Measurements from ENCODE around the gene PALM3.
"Not testable (repeated sequence)": the region's sequence is repeated elsewhere in the genome, so short reads cannot be mapped to it uniquely, and the experiment has no call there.

Gene PALM3

DNA sequence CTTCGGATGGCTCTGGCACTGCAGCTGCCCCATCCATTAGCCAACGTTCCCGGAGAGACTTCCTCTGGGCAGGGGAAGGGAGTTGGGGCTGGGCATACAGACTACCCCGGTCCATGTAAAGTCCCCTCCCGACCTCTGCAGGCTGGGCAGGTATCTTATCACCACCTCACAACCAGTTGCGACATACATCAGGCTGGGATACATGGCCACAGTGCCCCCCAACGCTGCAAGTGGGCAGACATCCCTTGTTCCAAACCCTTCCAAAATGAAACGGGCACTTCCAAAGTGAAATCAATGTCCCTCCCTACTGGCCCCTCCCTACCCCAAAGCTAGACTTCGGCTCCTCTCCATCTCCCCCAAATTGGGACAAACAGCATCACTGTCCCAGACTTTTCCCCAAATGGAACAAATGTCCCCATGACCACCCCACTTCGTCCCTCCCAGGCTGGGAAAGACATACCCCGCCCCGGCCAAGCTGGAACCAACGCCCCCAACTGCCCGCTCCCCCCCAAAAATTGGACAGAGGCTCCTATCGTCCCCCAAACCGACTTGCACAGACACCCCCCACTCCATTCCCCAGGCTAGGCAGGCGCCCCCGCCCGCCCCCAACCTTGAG is 5.0 kb downstream of the PALM3 start:
- no peak for DNase-seq

DNA sequence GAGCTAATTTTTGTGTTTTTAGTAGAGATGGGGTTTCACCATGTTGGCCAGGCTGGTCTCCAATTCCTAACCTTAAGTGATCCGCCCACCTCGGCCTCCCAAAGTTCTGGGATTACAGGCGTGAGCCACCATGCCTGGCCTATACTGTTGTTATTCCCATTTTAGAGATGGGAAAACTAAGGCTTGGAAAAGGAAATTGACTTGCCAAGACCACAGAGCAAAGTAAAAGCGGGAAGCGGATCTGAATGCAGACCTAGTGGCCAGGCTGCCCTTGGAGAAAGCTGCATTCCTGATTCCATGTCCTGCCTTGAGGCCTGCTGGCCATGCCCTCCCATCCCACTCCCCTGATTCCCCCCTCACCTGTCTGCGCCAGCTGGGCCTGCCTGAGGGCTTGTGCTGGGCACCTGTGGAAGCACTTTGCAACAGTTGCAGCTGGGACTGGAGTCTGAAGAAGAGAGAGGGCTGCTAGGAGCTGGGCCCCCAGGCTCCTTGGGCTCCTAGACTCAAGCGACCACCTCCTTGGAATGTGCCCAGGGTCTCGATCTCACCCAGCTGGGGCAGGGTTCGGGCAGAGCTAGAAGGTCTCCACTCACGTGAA is 5.7 kb downstream of the PALM3 start:
- no peak for DNase-seq

GRCh38 chr19:14055396-14055795 is 6.5 kb downstream of the PALM3 start:
- no peak for DNase-seq

DNA sequence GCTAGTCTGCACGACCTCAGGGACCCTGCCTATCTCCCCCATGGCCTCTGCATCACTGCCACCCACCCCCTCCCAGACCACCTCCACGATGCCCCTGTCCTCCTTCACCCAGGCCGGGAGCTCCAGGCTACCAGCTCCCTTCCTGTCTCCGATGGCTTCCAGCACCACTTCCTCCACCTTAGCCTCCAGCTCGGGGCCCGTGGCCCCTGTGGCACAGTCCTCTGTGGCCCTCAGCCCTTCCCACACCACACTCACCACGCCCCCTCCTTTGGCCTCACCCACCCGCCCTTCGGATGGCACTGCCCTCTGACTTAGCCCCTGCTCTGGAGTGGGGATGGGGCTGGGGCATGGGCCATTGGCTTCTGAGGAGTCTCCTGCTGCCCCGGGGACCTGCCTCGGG is 7.2 kb downstream of the PALM3 start:
- no peak for DNase-seq

GRCh38 chr19:14054099-14054498 is 7.8 kb downstream of the PALM3 start:
- no peak for DNase-seq

- DNase-seq, result no peak
These were observed 8.4 kb downstream of the PALM3 start for GRCh38 chr19:14053500-14053899.

GRCh38 chr19:14053032-14053431 is 8.8 kb downstream of the PALM3 start:
- DNase-seq, result no peak

GRCh38 chr19:14052470-14052869 is 9.4 kb downstream of the PALM3 start:
- no peak for DNase-seq

GRCh38 chr19:14051980-14052379 is 9.9 kb downstream of the PALM3 start:
- DNase-seq, result no peak

DNA sequence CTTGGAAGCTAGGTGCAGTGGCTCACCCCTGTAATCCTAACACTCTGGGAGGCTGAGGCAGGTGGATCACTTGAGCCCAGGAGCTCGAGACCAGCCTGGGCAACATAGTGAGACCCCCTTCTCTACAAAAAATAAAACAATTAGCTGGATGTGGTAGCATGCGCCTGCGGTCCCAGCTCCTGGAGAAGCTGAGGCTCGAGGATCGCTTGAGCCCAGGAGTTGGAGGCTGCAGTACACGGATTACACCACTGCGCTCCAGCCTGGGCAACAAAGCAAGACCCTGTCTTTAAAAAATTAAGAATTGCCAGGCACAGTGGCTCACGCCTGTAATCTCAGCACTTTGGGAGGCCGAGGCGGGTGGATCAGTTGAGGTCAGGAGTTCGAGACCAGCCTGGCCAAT is 10.9 kb downstream of the PALM3 start:
- DNase-seq, result not testable (repeated sequence)

- DNase-seq, result no peak
These were observed 11.4 kb downstream of the PALM3 start for GRCh38 chr19:14050512-14050911.

DNA sequence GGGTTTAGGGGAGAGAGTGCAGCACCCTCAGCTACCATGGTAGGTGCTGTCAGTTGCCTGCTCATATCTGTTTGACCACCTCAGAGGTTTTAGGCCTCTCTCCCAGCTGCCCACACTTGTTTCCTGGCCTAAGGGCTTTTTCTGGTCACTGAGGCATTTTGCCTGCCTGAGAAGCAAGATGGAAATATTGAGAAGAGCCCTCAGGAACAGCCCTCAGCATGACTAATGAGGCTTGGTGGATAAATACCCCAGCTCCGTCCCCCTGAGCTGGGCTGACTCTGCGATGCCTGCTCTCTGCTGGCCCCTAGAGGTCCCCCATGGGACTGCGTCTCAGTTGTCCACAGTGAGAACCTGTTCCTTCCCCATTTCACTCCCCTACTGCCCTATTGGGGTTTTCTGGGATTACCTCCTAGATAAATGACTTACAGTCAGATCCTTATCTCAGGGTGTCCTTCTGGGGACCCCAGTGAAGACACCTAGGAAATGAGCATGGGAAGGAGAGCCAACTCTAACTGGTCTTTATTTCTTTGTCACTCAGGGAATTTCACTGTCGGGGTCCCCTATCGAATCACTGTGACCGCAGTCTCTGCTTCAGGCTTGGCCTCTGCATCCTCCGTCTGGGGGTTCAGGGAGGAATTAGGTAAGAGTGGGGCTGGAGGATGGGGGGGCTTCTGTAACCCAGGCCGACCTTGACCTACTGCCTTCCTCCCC is 13.3 kb downstream of the PALM3 start:
- DNase-seq, result peak; percentile 86

GRCh38 chr19:14047866-14048265 is 14.0 kb downstream of the PALM3 start:
- not testable (repeated sequence) for DNase-seq

GRCh38 chr19:14042659-14043608 is 18.9 kb downstream of the PALM3 start:
- peak; percentile 91 for DNase-seq

DNA sequence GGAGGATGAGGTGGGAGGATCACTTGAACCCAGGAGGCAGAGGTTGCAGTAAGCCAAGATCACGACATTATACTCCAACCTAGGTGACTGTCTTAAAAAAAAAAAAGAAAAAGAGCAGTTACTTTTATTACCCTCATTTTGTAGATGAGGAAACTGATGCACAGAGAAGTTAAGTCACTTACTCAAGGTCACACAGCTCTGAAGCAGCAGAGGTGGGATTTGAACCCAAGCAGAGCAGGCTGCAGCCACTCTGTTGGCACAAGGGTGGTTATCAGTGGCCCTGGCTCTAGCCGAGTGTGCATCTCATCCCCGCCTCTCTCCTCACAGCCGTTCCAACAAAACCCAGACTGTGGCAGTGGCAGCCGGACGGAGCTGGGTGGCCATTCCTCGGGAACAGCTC is 22.7 kb downstream of the PALM3 start:
- no peak for DNase-seq

GRCh38 chr19:14035706-14036105 is 26.2 kb downstream of the PALM3 start:
- DNase-seq, result no peak

DNA sequence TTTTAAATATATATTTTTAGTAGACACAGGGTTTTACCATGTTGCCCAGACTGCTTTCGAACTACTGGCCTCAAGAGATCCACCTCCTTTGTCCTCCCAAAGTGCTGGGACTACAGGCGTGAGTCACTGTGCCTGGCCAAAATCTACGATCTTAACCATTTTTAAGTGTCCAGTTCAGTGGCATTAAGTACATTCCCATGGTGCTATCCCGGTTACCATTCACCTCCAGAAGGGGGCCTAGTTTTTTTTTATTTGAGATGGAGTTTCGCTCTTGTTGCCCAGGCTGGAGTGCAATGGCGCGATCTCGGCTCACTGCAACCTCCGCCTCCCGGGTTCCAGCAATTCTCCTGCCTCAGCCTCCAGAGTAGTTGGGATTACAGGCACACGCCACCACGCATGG is 26.7 kb downstream of the PALM3 start:
- DNase-seq, result not testable (repeated sequence)

GRCh38 chr19:14033946-14034345 is 27.9 kb downstream of the PALM3 start:
- DNase-seq, result no peak

DNA sequence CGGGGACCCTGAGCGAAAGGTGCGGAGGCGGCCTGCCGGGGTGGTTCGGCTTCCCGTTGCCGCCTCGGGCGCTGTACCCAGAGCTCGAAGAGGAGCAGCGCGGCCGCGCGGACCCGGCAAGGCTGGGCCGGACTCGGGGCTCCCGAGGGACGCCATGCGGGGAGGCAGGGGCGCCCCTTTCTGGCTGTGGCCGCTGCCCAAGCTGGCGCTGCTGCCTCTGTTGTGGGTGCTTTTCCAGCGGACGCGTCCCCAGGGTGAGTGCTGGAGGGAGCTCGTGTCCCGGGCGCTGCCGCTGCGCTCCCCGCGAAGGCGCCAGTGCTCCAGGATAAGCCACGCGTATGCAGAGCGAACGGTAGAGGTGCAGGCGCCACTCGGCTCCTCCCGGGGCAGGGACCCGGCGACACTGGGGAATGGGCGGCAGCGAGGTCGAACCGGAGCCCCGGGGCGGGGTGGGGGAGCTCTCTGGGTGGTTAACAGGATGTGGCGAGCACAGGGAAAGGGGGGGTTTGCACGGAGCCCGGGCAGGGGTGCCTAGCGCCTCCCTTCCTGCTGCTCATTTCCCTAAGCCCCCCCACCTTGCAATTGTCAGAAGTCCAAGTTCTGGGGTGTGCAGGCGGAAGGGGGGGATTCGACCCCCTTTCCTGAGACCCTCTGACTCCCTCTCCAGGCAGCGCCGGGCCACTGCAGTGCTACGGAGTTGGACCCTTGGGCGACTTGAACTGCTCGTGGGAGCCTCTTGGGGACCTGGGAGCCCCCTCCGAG is 30.0 kb downstream of the PALM3 start, which contains the start of gene IL27RA:
Gene IL27RA, plus strand, starts transcription at position 44 of the 762 bp plus-strand sequence. Its CDS starts 111 bp downstream, at position 155.
- DNase-seq, result peak; percentile 74

GRCh38 chr19:14030997-14031718 is 30.7 kb downstream of the PALM3 start:
- DNase-seq, result no peak

DNA sequence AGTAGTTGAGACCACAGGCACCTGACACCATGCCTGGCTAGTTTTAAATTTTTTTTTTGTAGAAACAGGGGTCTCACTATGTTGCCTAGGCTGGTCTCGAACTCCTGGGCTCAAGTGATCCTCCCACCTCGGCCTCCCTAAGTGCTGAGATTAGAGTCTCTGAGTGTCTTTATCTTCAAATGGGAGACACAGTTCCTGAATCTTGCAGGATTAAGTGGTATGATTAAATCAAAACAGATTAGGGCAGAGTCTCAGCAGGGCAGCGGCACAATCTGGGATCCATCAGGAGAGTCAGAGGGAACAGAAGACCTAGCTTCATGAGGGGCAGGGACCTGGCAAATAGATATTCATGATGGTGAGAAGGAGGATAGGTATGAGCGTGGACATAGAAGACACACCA is 33.0 kb downstream of the PALM3 start:
- no peak for DNase-seq
